ENCODE data around the gene FCHSD2.
A peak's percentile ranks its signal among the peaks of the same experiment; 100 is the strongest.
"Not testable (repeated sequence)": the region's sequence is repeated elsewhere in the genome, so short reads cannot be mapped to it uniquely, and the experiment has no call there.

The FCHSD2 gene

GRCh38 chr11:73055655-73056354 is 86.3 kb downstream of the FCHSD2 start:
- DNase-seq: no peak

- no peak for DNase-seq
Measured at GRCh38 chr11:73055002-73055401, 87.1 kb downstream of the FCHSD2 start.

- DNase-seq: no peak
Measured at GRCh38 chr11:73053964-73054363, 88.2 kb downstream of the FCHSD2 start.

GRCh38 chr11:73048446-73048845 is 93.7 kb downstream of the FCHSD2 start:
- DNase-seq: no peak

- no peak for DNase-seq
Measured at GRCh38 chr11:73047773-73048371, 94.2 kb downstream of the FCHSD2 start.

- no peak for DNase-seq
Measured at GRCh38 chr11:73040046-73040445, 102.1 kb downstream of the FCHSD2 start.

GRCh38 chr11:73034777-73035176 is 107.3 kb downstream of the FCHSD2 start:
- no peak for DNase-seq

GRCh38 chr11:73034331-73034730 is 107.8 kb downstream of the FCHSD2 start:
- no peak for DNase-seq

GRCh38 chr11:73030130-73030529 is 112.0 kb downstream of the FCHSD2 start:
- no peak for DNase-seq

- no peak for DNase-seq
Measured at GRCh38 chr11:73029403-73029802, 112.7 kb downstream of the FCHSD2 start.

- DNase-seq: no peak
Measured at GRCh38 chr11:73028611-73029010, 113.5 kb downstream of the FCHSD2 start.

GRCh38 chr11:73027840-73028239 is 114.3 kb downstream of the FCHSD2 start:
- not testable (repeated sequence) for DNase-seq

- DNase-seq: no peak
Measured at GRCh38 chr11:73024639-73025038, 117.5 kb downstream of the FCHSD2 start.

GRCh38 chr11:73019996-73020395 is 122.1 kb downstream of the FCHSD2 start:
- DNase-seq: no peak

- DNase-seq: no peak
Measured at GRCh38 chr11:73019449-73019848, 122.7 kb downstream of the FCHSD2 start.

- DNase-seq: no peak
Measured at GRCh38 chr11:73018856-73019255, 123.3 kb downstream of the FCHSD2 start.

- no peak for DNase-seq
Measured at GRCh38 chr11:73017024-73017751, 124.9 kb downstream of the FCHSD2 start.

- DNase-seq: no peak
Measured at GRCh38 chr11:73013021-73013420, 129.1 kb downstream of the FCHSD2 start.

- DNase-seq: peak; percentile 77
Measured at GRCh38 chr11:73012121-73012863, 129.8 kb downstream of the FCHSD2 start.

- no peak for DNase-seq
Measured at GRCh38 chr11:73011126-73011817, 130.8 kb downstream of the FCHSD2 start.

- DNase-seq: no peak
Measured at GRCh38 chr11:73009972-73010371, 132.1 kb downstream of the FCHSD2 start.

GRCh38 chr11:73004088-73004487 is 138.0 kb downstream of the FCHSD2 start:
- DNase-seq: no peak
